Astrocyte of the cerebellum (primary cell): ENCODE data around the gene PSMG3.

Experiments
- DNase-seq: peaks from one replicate; pipeline ENCODE4 v3.0.0-alpha.2; 2011; ENCODE audit warnings: low read depth
- H3K4me3 ChIP-seq: 2 replicates; pipeline ENCODE4 v1.5.1; 2011; ENCODE audit warnings: mild to moderate bottlenecking, low read depth, low read length, moderate library complexity
- in situ Hi-C: cut with HindIII; loops from 2 replicates; pipeline ENCODE4 v1.10.0; 2017; ENCODE audit warnings: low sequenced_read_pairs
- TF ChIP-seq, protein P1 (sequence below): IDR thresholded peaks from 2 replicates; pipeline ENCODE4 v1.5.1; 2012; ENCODE audit warnings: low read length, low read depth, moderate library complexity, mild to moderate bottlenecking; ENCODE audit errors: missing control alignments

Gene PSMG3

GRCh38 chr7:1544896-1545416 lies 24.9 kb downstream of the PSMG3 start:
- DNase-seq: no peak
- in situ Hi-C loops: no loop called here
- no peak overlapping the region for H3K4me3 ChIP-seq
- TF ChIP-seq, protein P1, sequence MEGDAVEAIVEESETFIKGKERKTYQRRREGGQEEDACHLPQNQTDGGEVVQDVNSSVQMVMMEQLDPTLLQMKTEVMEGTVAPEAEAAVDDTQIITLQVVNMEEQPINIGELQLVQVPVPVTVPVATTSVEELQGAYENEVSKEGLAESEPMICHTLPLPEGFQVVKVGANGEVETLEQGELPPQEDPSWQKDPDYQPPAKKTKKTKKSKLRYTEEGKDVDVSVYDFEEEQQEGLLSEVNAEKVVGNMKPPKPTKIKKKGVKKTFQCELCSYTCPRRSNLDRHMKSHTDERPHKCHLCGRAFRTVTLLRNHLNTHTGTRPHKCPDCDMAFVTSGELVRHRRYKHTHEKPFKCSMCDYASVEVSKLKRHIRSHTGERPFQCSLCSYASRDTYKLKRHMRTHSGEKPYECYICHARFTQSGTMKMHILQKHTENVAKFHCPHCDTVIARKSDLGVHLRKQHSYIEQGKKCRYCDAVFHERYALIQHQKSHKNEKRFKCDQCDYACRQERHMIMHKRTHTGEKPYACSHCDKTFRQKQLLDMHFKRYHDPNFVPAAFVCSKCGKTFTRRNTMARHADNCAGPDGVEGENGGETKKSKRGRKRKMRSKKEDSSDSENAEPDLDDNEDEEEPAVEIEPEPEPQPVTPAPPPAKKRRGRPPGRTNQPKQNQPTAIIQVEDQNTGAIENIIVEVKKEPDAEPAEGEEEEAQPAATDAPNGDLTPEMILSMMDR: no peak

- TF ChIP-seq, protein P1: no peak
- no peak for DNase-seq
- no peak overlapping the region for H3K4me3 ChIP-seq
- in situ Hi-C loops: no loop called here
Observed at GRCh38 chr7:1544178-1544895, 25.5 kb downstream of the PSMG3 start.

- DNase-seq: no peak
- TF ChIP-seq, protein P1: no peak
- in situ Hi-C loops: no loop called here
- no peak overlapping the region for H3K4me3 ChIP-seq
Observed at GRCh38 chr7:1543826-1544177, 26.0 kb downstream of the PSMG3 start.

DNA sequence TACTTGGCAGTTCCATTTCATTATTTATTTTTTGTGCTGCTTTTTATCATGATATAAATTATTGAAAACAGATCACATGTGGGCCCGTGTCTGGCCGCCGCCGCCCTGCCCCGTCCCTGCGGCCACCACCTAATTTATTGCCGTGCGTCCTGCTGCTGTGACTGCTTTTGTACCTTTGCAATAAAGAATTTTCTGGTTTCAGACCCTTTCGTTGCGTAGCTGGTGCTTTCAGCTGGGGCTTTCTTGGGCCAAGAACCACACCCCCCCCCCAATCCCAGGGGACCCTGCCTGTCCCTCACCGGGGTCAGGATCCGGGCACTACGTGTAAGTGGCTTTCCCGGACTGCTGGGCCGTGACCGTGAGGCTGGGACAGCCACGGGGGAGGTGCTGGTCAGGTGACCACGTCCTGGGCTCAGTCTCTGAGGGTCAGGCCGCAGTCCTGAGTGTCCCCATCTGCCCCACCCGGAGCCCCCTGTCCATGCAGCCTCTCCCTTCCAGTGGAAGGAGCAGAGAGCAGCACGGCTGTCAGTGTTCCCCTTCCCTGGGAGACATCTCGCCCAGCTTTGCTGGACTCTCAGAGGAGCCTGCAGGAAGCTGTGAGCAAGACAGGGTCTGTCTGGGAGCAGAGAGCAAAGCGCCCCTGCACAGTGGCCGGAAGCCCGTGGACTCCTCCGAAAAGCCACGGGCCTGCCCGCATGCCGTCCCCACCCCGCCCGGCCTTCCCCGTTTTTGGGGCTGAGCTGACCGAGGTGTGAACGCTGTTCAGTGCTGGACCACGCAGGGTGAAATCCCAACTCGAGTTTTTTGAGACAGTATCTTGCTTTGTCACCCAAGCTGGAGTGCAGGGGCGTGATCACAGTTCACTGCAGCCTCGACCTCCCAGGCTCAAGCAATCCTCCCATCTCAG lies 26.7 kb downstream of the PSMG3 start:
- no peak overlapping the region for H3K4me3 ChIP-seq
- DNase-seq: no peak
- TF ChIP-seq, protein P1: no peak
- in situ Hi-C loops: no loop called here

GRCh38 chr7:1542329-1542728 lies 27.5 kb downstream of the PSMG3 start:
- in situ Hi-C loops: no loop called here
- DNase-seq: no peak
- H3K4me3 ChIP-seq: no peak overlapping the region
- TF ChIP-seq, protein P1: no peak

GRCh38 chr7:1541431-1542162 lies 28.2 kb downstream of the PSMG3 start:
- H3K4me3 ChIP-seq: no peak overlapping the region
- TF ChIP-seq, protein P1: no peak
- in situ Hi-C loops: no loop called here
- DNase-seq: no peak
